HEK293 (cell line): Measurements from ENCODE around the gene LRRC57.
A peak's percentile ranks its signal among the peaks of the same experiment; 100 is the strongest.

Experiments used
- CTCF ChIA-PET: fragments of 350-600 bp; formaldehyde crosslinking; extraction: SDS; loops from one replicate; lab custom pipeline; 2021; ENCODE audit warnings: antibody characterized with exemption; lab: Yijun Ruan, JAX
- POLR2A ChIA-PET: fragments of 300-600 bp; formaldehyde crosslinking; extraction: SDS; loops from one replicate; lab custom pipeline; 2020; ENCODE audit warnings: antibody characterized with exemption, inconsistent platforms; lab: Yijun Ruan, JAX
- H3K27ac ChIP-seq: fragments of 200-500 bp; sonication (Bioruptor generic); 2 replicates; pipeline ENCODE4 v1.5.1; 2014; ENCODE audit warnings: low read depth, low read length, control low read depth, inconsistent platforms; ENCODE audit errors: extremely low read depth
- H3K36me3 ChIP-seq, 2 experiments: fragments of 200-500 bp in 1 of 2; sonication (Bioruptor generic) in 1 of 2; 1 replicate in 1 of 2; 2 replicates in 1 of 2; pipeline ENCODE4 v1.5.1; 2014 to 2017; ENCODE audit warnings: inconsistent platforms in 2 of 2, low read length in 2 of 2; ENCODE audit not compliant: control insufficient read depth in 2 of 2, insufficient read depth in 1 of 2
- H3K4me1 ChIP-seq: fragments of 200-500 bp; sonication (Bioruptor generic); 2 replicates; pipeline ENCODE4 v1.5.1; 2014; ENCODE audit warnings: mild to moderate bottlenecking, low read length, inconsistent platforms; ENCODE audit not compliant: control insufficient read depth, insufficient read depth
- H3K4me3 ChIP-seq: 2 replicates; pipeline ENCODE4 v1.5.1; 2011; ENCODE audit warnings: low read depth, mild to moderate bottlenecking, control low read depth, low read length, moderate library complexity
- H3K9me3 ChIP-seq: fragments of 200-500 bp; sonication (Bioruptor generic); 2 replicates; pipeline ENCODE4 v1.5.1; 2014; ENCODE audit warnings: low read depth, low read length, inconsistent platforms; ENCODE audit not compliant: control insufficient read depth, insufficient read depth
- ELK4 ChIP-seq: IDR thresholded peaks from 2 replicates; pipeline ENCODE4 v1.6.1; 2011; ENCODE audit warnings: mild to moderate bottlenecking, low read depth, low read length, borderline replicate concordance
- HOXA7 ChIP-seq: sonication (generic); formaldehyde crosslinking; IDR thresholded peaks from 2 replicates; pipeline ENCODE4 v1.8.1; 2022; ENCODE audit warnings: missing genetic modification reagents, borderline replicate concordance
- INSM2 ChIP-seq: fragments of 450-650 bp; formaldehyde crosslinking; IDR thresholded peaks from 2 replicates; pipeline ENCODE4 v1.5.1; 2016; ENCODE audit warnings: missing biosample characterization, missing genetic modification characterization
- KLF10 ChIP-seq: fragments of 450-650 bp; IDR thresholded peaks from 2 replicates; pipeline ENCODE4 v1.5.1; 2018; ENCODE audit warnings: missing biosample characterization, mild to moderate bottlenecking, missing genetic modification characterization
- OSR2 ChIP-seq: fragments of 450-650 bp; formaldehyde crosslinking; IDR thresholded peaks from 2 replicates; pipeline ENCODE4 v1.5.1; 2016; ENCODE audit warnings: missing biosample characterization, missing genetic modification characterization
- PRDM1 ChIP-seq: fragments of 450-650 bp; formaldehyde crosslinking; IDR thresholded peaks from 2 replicates; pipeline ENCODE4; 2016; ENCODE audit warnings: missing biosample characterization, missing genetic modification characterization
- RBAK ChIP-seq: fragments of 450-650 bp; formaldehyde crosslinking; IDR thresholded peaks from 2 replicates; pipeline ENCODE4 v1.5.1; 2016; ENCODE audit warnings: missing biosample characterization, missing genetic modification characterization
- TRIM28 ChIP-seq: IDR thresholded peaks from 2 replicates; pipeline ENCODE4 v1.6.1; 2011; ENCODE audit warnings: low read length, control low read depth, borderline replicate concordance
- ZBTB10 ChIP-seq: fragments of 450-650 bp; formaldehyde crosslinking; IDR thresholded peaks from 2 replicates; pipeline ENCODE4 v1.5.1; 2016; ENCODE audit warnings: missing biosample characterization, missing genetic modification characterization
- ZBTB7A ChIP-seq: fragments of 450-650 bp; formaldehyde crosslinking; IDR thresholded peaks from 2 replicates; pipeline ENCODE4 v1.5.1; 2016; ENCODE audit warnings: low read depth, missing biosample characterization, missing genetic modification characterization
- ZNF114 ChIP-seq: fragments of 450-650 bp; formaldehyde crosslinking; IDR thresholded peaks from 2 replicates; pipeline ENCODE4 v1.5.0; 2017; ENCODE audit warnings: missing biosample characterization, missing genetic modification characterization
- ZNF146 ChIP-seq: fragments of 450-650 bp; formaldehyde crosslinking; IDR thresholded peaks from 2 replicates; pipeline ENCODE4 v1.5.1; 2016; ENCODE audit warnings: missing biosample characterization, missing genetic modification characterization
- ZNF280D ChIP-seq: fragments of 450-650 bp; formaldehyde crosslinking; IDR thresholded peaks from 2 replicates; pipeline ENCODE4 v1.5.1; 2016; ENCODE audit warnings: missing biosample characterization, missing genetic modification characterization
- ZNF341 ChIP-seq: fragments of 450-650 bp; formaldehyde crosslinking; IDR thresholded peaks from 2 replicates; pipeline ENCODE4; 2016; ENCODE audit warnings: low read depth, missing biosample characterization, missing genetic modification characterization
- ZNF433 ChIP-seq: fragments of 450-650 bp; formaldehyde crosslinking; IDR thresholded peaks from 2 replicates; pipeline ENCODE4 v1.5.1; 2016; ENCODE audit warnings: missing biosample characterization, missing genetic modification characterization, low read depth
- ZNF501 ChIP-seq: fragments of 450-650 bp; formaldehyde crosslinking; IDR thresholded peaks from 2 replicates; pipeline ENCODE4 v1.5.1; 2016; ENCODE audit warnings: missing biosample characterization, missing genetic modification characterization
- ZNF600 ChIP-seq: fragments of 450-650 bp; formaldehyde crosslinking; IDR thresholded peaks from 2 replicates; pipeline ENCODE4 v1.5.1; 2016; ENCODE audit warnings: missing biosample characterization, missing genetic modification characterization
- ZNF629 ChIP-seq: fragments of 450-650 bp; formaldehyde crosslinking; IDR thresholded peaks from 2 replicates; pipeline ENCODE4 v1.5.1; 2017; ENCODE audit warnings: missing biosample characterization, missing genetic modification characterization
- ZXDB ChIP-seq: fragments of 450-650 bp; formaldehyde crosslinking; IDR thresholded peaks from 2 replicates; pipeline ENCODE4 v1.5.1; 2016; ENCODE audit warnings: missing biosample characterization, missing genetic modification characterization
- TF ChIP-seq, protein P1 (sequence below): fragments of 450-650 bp; formaldehyde crosslinking; IDR thresholded peaks from 2 replicates; pipeline ENCODE4 v1.5.1; 2016; ENCODE audit warnings: missing biosample characterization, missing genetic modification characterization

LRRC57 gene

GRCh38 chr15:42549032-42549491, 469 bp upstream of the LRRC57 start (continued):
- no peak for TF ChIP-seq ZNF146 (tag by site-specific recombination)
- no peak for TF ChIP-seq ZNF501
- peak; percentile 79 for TF ChIP-seq ZNF341
- TF ChIP-seq ZBTB7A, result no peak
- TF ChIP-seq ZBTB10 (tag by site-specific recombination), result no peak
- no peak for TF ChIP-seq ZXDB
- no peak for TF ChIP-seq ZNF114 (tag by site-specific recombination)

DNA sequence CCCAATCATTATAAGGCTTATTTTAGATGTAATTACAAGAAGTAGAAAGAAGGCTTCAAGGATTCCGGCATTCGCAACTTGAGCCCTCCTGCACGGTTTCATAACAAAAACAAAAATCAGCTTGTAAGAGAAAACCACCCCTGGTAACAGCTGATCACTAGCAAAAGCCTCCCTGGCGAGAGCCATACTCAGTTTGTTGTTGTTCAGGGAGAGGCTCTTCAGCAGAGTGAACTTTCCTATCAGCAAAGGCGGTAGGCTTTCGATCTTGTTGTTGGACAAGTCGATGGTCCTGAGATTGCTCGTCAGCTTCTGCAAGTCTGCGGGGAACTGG, 710 bp downstream of the LRRC57 start:
- H3K27ac ChIP-seq, result peak overlapping the region; percentile 61; the same call in 1 of the 2 replicates
- no peaks in the 10 kb centered on the region for H3K4me1 ChIP-seq
- H3K36me3 ChIP-seq, result peaks cover 17 to 34% of the 10 kb centered on the region in 2 experiments
- no peaks in the 10 kb centered on the region for H3K9me3 ChIP-seq
- ChIA-PET CTCF (interaction anchor here (0.6 to 1.7 kb wide), 2 partner anchors 48 to 97 kb away, joined by 3 to 6 read pairs; no protein-coding TSS in a partner anchor), POLR2A (interaction anchor here (1.0 to 2.6 kb wide), 4 partner anchors 9 to 57 kb away, joined by 4 to 16 read pairs (median 5); partner anchors contain the start of genes STARD9 and ZNF106)
- peak overlapping the region; percentile 84 for H3K4me3 ChIP-seq
- peak; percentile 70 for TF ChIP-seq PRDM1 (tag by site-specific recombination)
- TF ChIP-seq HOXA7, result no peak
- TF ChIP-seq, protein P1, sequence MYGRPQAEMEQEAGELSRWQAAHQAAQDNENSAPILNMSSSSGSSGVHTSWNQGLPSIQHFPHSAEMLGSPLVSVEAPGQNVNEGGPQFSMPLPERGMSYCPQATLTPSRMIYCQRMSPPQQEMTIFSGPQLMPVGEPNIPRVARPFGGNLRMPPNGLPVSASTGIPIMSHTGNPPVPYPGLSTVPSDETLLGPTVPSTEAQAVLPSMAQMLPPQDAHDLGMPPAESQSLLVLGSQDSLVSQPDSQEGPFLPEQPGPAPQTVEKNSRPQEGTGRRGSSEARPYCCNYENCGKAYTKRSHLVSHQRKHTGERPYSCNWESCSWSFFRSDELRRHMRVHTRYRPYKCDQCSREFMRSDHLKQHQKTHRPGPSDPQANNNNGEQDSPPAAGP (tag by site-specific recombination), result 0 out of 2 replicates have a peak, but pooled peaks have one; percentile 24
- no peak for TF ChIP-seq ZNF600 (tag by site-specific recombination)

DNA sequence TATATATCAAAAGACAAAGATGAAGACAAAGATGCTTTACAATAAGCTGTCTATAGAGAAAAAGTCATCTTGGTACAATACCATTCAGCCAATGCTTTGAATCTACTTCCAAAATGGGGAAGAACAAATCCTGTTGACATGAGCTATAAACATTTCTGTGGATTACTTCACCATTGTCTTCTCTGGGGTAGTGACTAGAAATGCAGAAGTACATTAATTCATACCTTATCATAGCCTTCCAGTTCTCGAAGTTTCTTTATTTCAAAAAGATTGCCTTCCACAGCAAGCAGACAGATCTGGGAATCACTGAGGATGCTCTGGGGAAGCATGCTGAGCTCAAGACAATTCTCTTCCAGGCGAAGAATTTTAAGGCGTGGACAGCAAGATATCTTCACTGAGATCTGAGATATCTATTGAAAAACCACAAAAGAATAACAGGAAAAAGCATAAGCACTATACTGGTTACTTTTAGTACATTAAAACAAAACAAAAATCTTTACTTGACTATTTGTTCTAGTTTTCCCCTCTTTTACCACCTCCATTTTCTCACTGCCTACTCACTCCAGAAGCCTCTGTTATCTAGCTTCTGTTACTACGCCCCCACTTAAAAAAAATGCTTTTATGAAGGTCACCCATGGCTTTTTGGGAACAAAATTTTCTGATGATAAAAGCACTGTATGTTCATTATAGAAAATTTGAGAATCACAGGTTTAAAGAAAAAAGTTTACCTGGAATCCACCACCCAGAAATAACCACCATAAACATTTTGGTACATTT, 3.6 kb downstream of the LRRC57 start:
- Histone ChIP-seq H3K4me1 (no peaks in the 10 kb centered on the region), H3K27ac (no peak overlapping the region)
- TF ChIP-seq INSM2 (tag by site-specific recombination), result no peak
- TF ChIP-seq ZNF629 (tag by site-specific recombination), result no peak
- TF ChIP-seq, all 188 proteins: peak for 0
- H3K9me3 ChIP-seq, result no peaks in the 10 kb centered on the region
- CTCF ChIA-PET, result interaction anchor here (0.5 to 1.5 kb wide), 2 partner anchors 13 to 660 kb away, joined by 3 to 5 read pairs; no protein-coding TSS in a partner anchor
- peaks cover 17 to 37% of the 10 kb centered on the region in 2 experiments for H3K36me3 ChIP-seq
- no peak overlapping the region for H3K4me3 ChIP-seq
- POLR2A ChIA-PET, result interaction anchor here (0.6 to 0.7 kb wide), 2 partner anchors 46 to 516 kb away, joined by 3 to 6 read pairs; no protein-coding TSS in a partner anchor

DNA sequence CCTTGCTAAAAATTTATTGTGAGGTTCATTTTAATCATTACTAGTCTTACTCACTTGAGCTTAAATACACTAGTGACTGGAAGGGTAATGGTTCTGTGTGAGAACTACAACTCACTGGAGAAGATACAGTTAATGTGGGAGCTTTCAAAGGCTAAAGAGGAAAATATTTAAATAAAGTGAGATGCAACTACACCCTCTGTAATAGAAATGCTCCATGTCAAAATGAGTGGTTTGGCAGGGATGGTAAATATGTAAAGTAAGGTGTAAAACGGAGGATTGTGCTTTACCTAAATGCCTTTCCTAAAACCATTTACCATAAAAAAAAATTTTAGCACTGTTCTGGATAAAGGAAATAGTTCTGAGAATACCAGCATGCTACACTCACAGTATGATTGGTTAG, 15.3 kb downstream of the LRRC57 start:
- no peaks in the 10 kb centered on the region for H3K4me1 ChIP-seq
- CTCF ChIA-PET, result no interaction called here
- TF ChIP-seq RBAK (tag by site-specific recombination), result no peak
- no peak for TF ChIP-seq OSR2
- no peak for TF ChIP-seq KLF10 (tag by site-specific recombination)
- no peak for TF ChIP-seq ZNF433
- no peak for TF ChIP-seq ELK4
- no peak for TF ChIP-seq TRIM28
- TF ChIP-seq ZNF280D (tag by site-specific recombination), result no peak

More for the DNA sequence above, 15.3 kb downstream of the LRRC57 start:
- Histone ChIP-seq H3K36me3 (peaks cover 0 to 64% of the 10 kb centered on the region in 2 experiments), H3K9me3 (no peaks in the 10 kb centered on the region), H3K4me3 (no peak overlapping the region), H3K27ac (no peak overlapping the region)
- POLR2A ChIA-PET, result interaction anchor here (1.1 kb wide), 1 partner anchor 34 kb away, joined by 3 read pairs; no protein-coding TSS in a partner anchor
